Anterior cingulate cortex (tissue), 58 donors: ENCODE results near the gene UBE2J2.

Experiments
- DNase-seq, 58 donors: peaks; one replicate each; lab custom pipeline; 2025; lab: John Stamatoyannopoulos, UW

UBE2J2 gene

DNA sequence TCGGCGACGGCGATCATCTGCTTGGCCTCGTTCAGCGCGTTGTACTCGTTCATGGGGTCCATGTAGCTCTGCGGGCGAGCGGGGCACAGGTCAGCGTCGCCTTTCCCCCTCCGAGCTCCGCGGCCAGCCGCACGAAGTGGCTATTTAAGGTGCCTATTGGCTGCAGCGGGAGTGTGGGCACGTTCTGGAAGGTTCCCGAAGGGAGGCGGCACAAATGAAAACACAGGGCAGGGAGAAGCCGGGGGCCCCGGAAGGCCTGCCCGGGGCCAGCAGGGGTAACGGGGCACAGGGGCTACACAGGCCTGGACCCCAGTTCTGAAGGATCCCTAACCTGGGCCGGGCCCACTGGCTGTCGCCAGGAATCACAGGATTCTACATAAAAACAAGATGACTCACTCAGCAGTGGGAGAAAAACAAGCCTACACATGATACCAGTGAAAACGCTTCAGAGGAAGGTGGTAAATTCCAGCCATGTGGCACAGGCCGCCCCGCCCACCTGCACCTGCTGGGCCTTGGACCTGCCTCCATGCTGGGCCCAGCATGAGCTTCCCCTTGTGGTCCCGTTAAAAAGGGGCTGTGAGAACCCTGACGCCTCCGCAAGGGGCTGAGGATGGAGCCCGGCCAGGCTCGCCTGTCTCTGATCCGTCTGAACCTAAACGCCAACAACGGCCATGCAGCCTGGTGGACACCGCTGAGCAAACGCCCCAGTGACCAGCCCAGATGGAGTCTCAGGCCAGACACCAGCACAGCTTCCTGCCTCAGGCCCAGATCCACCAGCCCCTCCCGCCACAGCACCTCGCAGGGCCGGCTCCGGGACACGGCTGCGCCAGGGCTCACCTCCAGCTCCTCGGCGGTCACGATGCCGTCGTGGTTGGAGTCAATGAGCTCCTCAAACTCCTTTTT is 55.8 kb downstream of the UBE2J2 start:
- DNase-seq: peak in 9 of 58 donors; percentile 8 to 29 (median 19)

DNA sequence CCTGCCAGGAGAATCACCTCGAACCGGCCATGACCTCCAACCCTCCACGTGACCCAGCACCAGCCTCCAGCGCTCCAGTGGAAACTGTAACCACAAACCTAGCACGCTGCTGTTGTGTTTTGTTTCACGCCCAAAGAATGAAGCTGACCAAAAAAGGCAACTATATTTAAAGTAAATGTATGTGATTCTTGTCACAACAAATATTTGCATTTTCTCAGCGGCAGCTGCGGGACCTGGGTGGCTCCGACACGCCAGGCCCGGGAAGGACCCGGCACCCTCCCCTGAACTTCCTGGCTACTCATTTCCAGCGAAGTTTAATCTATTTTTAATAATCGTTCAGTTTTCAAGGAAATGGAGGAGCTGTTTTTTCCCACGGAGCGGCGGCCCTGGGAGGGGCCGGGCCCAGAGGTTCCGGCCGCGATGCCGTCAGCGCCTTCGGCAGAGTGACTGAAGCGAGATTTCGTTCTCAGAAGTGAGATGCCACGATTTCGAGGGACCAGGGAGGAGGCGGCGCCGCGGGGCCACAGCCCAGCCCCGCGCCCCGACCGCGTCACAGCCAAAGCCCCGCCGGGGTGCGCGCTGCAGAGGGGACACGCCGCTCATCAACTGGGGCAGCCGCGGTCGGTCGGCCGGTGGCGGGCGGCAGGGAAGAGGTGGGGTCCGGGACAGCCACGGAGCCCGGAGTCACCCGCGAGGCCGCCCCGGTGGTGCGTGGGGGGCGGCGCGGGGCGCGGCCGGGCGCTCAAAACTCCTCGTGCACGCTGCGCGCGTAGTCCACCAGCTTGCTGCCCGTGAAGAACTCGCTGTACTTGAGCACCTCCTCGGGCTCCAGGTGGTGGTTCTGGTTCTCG is 56.7 kb downstream of the UBE2J2 start:
- no peak for DNase-seq

DNA sequence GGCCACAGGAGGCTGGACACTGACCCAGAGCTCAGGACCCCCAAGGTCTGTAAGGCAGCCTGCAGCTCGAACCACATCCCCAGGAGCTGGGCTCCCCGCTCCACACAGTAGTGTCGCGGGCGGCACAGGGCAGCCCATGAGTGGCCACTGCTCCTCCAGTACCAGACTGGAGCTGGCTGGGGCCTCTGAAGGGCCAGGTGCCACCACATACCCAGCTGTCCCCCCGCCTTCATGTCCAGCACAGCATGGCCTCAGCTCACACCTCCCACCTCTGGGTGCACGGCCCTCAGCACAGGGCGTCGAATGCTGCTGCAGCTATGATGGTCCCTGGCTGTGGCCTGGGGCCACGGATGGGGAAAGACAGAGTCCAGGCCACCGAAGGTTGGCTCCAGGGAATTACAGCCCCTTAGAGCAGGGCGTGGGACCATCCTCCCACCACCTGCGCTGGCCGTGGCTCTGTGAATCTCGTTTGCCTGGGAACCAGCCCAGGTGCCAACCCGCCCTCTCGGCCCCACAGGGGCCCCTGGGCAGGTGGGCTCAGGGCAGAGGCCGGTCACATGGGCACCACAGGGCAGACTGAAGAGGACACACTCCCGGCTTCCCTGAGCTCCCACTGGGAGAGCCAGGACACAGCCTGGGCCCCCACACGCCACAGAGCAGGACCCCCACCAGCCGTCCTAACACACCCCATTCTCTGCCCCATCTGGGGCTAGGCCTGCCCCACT is 57.6 kb downstream of the UBE2J2 start:
- DNase-seq: no peak

DNA sequence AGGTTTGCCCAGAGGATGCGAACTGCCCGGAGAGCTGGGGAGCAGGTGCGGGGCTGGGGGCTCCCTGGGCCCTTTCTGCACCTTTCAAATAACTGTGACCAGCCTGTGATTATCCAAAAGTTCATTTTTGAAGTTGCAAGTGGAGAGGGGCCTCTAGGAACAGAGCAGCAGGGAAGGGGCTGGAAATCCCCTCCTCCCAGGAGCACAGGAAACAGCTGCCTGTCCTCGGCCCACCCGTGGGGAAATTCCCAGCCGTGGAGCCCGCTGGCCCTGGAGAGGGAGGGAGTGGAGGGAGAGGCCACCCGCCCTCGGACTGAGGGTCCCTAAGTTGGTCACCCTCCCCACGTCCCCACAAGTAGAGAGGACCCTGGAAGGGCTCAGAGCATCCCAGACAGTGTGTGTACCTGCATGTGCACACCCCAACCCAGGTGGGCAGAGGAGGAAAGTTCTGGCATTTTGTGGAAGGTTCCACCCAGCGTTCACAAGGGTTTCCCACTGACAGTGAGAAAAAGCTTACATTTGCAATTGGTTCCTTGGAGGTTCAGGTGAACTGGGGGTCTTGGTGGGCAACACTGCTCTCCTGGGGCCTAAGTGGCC is 58.5 kb downstream of the UBE2J2 start:
- no peak for DNase-seq

DNA sequence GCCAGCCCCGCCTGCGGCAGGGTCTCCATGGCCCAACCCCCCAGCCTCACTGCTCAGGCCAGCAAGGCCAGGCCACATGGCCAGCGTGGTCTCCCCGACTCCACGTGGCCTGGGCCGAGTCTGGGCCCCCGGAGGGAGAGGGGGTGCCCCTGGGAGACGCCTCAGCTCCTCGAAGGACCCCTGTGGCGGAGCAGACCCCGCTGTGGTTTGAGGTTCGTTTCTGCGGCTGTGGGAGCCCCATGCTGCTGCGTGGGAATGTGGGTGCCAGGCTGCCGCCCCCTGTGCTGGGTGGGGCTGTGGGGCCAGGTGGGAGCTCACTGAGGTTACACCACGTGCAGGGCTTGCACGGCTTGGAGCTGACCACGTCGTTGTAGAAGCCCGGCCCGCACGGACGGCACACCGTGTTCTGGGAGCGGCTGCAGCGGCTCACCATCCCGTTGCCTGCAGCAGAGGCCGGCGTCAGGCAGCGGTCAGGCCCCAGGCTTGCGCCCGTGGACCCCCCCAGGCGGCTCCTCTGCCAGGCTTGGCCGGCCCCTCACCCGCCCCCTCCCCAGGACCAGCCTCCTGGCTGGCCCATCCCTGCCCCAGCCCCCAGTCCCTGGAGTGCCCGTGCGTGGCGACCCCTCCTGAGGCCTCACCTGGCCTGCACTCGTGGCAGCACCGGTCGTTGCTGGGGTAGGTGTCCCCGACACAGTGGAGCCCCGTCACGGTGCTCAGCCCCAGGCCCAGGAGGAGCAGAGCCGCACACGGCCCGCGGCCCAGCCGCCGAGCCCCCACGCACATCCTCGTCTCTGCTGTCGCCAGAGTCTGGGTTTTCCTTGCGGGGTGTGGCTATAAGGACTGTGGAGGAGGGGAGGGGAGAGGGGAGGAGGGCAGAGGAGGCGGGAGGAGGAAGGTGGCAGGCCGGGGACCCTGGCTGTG is 60.0 kb downstream of the UBE2J2 start, which contains the start of gene TNFRSF4:
Gene TNFRSF4, minus strand, starts transcription at position 809 of the 921 bp plus-strand sequence. Its CDS starts 26 bp downstream, at position 783.
- DNase-seq: no peak

DNA sequence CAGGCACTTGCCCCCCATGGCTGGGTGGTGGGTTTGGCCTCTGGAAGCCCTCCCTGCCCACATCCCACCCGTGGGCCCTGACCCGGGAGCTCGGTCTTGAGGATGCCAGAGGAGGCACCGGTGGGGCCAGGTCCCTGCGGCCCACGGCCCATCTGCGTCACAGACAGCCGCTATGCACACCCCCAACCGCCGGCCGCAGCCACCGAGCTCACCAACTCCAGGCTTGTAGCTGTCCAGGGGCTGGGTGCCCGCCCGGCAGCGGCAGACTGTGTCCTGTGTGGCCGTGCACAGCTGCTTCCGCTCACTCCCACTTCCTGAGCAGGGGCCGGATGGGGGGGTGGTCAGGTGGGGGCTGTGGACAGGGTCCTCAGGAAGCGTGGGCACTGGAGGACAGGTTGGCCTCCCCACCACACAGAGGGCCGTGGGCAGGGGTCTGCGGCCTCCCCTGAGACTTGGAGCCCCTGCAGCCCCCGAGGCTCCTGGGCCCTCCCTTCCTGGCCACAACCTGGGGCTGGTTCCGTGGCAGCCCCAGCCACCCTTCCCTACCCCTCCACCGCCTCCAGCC is 60.8 kb downstream of the UBE2J2 start:
- no peak for DNase-seq

DNA sequence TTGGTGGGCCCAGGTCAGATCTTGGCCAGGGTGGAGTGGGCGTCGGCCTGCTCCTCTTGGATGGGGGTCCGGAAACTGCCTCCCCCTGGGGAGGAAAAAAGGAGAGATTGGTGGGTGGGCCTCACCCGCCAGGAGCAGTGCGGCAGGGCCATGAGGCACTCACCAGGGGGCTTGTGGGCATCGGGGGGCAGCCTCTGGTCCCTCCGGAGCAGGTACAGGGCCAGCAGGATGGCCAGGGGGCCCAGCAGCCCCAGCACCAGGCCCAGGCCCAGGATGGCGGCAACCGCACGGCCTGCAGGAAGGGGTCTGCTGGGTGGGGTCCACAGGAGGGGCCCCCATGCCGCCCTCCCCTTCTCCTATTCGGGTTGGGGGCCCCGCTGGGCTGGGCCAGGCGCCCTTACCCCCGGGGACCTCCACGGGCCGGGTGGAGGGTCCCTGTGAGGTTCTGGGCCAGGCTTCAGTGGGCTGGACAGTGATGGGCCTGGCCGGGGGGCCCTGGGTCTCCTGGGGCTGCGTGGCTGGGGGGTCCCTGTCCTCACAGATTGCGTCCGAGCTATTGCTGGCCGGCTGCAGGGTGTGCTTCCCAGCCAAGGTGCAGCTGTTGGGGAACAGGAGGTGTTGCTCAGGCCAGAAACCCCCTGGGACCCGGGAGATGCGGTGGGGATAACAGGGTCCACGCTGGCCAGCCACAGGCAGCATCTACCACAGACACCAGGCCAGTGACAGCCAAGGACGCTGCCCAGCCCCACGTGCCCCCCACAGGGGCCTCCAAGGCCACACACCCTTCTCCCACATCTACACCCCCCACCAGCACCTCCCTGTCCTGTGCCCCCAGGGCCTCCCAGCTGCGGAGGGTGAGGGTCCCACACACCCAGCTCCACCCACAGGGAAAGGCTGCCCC is 61.9 kb downstream of the UBE2J2 start:
- DNase-seq: no peak

DNA sequence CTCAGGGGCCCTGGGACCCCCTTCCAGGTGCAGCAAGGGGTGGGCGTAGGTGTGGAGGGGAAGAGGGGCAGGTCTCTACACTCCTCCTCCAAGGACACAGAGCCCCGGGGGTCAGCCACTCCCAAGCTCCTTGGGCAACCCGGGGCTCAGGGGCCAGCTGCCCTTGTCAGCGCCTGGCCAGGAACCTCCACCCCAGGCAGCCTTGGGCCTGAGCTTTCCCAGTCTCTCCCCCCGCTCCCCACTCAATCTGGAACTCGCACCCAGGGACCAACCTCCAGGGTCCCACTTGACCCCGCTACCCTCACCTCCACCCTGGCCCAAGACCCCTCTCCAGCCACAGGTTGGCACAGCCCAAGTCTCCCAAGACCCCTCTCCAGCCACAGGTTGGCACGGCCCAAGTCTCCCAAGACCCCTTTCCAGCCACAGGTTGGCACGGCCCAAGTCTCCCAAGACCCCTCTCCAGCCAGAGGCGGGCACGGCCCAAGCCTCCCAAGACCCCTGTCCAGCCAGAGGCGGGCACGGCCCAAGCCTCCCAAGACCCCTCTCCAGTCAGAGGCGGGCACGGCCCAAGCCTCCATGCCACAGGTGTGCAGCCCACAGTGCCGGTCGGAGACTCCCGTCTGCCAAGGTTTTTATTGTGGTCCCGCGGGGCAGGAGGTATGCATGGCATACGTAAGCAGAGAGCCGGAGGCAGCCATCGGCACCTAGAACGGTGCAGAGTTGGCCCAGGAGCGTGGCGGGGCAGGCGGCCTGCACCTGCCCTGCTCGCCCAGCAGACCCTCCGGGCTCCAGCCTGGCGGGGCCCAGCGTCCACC is 62.7 kb downstream of the UBE2J2 start:
- no peak for DNase-seq

DNA sequence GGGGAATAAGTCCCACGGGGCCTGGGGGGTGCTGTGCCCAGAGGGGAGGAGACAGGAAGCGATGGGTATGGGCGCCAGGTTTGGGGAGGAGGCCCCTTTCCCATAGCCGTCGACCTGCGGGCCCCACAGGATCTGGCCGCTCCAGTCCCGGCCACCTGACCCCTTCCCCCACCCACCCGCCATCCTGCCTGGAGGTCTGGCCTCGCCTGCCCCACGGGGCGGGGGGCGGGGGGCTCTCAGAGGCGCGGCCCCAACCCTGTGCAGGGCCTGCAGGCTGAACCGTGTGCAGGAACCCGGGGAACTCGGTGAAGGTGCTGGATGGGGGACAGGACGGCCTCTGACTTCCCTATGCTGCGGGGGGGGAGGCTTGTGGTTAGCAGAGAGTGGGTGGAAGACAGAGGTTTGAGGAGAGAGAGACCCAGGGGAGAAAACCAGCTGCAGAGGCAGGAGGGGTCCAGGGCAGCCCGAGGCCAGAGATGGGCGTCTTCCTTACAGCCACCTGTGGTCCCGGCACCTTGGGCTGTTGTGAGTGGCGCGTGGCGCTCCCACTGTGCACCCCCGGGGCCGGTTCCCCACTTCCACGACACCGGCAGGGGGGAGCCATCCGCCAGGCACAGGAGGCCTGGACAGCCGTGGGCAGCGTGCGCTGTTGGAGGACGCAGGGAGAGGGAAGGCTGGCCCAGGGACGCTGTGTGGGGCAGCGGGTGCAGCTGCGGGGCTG is 64.8 kb downstream of the UBE2J2 start:
- DNase-seq: no peak

DNA sequence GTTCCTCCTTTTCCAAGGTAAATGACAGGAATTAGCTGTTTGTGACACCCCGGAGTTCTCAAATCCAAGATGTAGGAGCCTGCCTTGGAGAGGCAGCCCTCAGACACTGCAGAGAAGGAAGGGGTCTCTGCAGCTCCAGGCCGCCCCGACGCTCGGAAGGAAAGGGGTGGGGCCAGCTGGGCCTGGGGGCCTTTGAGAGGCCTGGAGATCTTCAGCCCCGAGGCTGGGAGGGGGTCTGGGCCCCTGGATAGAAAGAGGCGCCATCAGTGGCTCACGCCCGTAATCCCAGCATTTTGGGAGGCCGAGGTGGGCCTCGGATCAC is 66.1 kb downstream of the UBE2J2 start:
- DNase-seq: no peak

DNA sequence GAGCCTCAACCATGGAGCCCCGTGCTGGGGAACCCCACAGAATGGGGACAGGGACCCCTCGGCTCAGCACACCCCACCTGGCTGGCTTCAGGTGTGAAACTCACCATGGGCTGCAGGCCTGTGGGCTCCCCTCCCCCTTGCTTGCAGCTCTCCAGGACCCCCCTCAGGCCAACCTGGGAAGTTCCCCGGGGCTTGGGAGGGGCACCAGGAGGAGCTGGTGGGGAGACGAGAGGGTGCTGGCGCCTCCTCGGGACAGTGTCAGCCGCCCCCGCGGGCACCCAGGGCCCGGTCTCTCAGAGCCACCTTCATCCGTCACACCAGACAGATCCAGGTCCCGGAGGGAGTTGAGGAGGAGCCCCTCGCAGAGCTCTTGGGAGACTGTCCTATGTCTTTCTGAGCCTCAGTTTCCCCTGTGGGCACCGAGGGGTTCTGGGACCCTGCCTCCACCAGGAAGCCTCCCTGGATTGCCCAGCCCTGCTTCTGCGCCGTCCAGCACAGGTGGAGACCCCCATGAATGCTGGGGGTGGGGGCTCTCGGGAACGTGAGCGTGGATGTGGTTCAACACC is 66.6 kb downstream of the UBE2J2 start:
- no peak for DNase-seq

DNA sequence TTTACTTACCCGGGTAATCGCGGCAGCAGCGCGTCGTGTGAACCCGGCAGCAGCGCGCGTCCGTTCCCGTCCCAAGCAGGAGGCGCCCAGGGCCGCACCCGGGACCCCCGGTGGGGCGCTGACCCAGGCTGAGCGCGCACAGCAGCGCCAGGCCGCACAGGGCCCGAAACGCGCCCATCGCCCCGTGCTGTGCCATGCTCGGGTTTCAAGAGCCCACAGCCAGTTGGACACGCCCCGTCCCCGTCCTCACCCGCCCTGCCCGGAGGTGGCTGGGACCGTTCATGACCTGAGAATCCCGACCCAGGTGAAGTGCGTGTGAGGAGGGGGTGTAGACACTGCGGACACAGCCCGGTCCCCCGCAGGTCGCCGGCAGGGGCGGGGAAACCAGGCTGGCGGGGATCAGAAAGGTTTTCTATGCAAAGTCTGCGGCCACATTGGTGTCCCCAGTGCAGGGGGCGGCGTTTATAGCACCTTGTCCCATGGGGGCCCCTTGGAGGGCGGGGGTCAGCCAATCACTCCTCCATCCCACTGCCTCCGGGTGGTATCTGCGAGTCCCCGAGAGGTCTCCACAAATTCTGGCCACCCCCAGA is 67.2 kb downstream of the UBE2J2 start, which contains the start of gene TNFRSF18:
Gene TNFRSF18, minus strand, starts transcription at position 217 of the 590 bp plus-strand sequence. Its CDS starts 21 bp downstream, at position 196.
- no peak for DNase-seq

DNA sequence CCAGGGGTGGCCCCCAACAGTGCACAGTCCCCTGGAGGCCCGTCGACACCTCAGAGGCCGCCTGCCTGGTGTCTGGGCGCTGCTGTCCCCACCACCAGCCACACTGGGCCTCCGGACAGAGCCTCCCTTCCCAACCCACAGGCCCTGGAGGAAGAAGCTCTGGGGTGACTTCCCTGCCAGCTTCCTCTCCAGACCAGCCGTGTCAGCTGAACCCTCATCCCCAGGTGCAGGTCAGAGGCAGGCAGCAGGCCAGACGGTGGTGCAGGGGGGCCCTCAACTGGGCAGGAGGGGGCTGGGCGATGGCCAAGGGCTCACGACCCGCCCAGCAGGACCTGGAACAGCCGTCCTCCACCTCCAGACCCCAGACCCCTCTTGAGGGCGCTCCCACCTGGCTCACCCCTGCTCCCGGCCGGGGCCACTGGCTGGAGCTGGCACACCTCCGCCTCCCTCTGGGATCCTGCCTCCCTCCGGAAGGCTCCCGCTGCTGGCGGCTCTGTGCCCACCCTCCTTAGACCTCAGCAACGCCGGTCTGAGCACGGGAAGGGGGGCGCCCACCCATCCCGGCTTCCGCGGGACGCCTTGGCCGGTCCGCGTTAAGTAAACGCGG is 67.8 kb downstream of the UBE2J2 start:
- DNase-seq: no peak

DNA sequence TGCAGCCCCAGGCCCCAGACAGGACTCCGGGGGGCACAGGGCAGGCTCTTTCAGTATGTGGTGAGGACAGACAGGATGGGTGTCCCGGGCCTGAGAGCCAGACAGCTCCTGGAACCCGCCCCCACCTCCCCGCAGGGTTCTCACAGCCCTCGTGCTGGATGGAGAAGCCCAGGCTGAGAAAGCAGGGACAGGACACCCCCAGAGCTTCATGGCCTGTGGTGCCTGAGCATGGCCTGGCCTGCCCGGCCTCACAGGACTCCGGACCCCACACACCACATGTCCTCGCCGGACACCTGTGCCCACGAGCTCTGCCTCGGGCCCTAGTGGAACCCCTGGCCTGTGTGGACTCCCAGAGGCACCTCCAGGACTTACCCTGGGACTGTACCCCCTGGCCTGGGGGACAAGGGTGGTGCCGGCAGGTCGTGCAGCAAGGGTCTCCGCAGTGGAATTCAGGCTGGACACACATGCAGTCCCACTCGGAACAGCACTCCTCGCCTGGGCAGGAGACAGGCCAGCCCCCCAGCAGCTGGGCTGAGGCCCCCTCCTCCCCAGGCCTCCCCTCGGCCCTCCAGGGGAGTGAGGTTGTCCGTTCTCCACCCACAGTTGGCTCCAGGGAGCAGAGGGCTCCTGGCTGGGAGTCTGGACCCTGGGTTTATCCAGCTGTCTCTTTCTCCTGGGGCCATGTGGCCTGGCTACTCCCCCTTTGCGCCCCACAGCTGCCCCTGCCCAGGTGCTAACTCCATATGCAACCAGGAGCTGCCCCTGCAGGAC is 68.5 kb downstream of the UBE2J2 start:
- DNase-seq: no peak
